Stimulated activated CD8-positive, alpha-beta memory T cell treated with anti-CD3 and anti-CD28 coated beads, Interleukin-15, amount 100 ng/mL, for 1 hour (primary cell): ENCODE measurements around the gene C8A.

Experiments used
- DNase-seq: peaks from one replicate; pipeline ENCODE4 v3.0.0-alpha.2; 2020; ENCODE audit warnings: low read depth

The C8A gene

GRCh38 chr1:56967355-56967754, 112.8 kb downstream of the C8A start:
- no peak for DNase-seq
